ENCODE results near the gene ATP13A2. TPM values are rescaled to one million over a fixed set of nuclear protein-coding genes. Genes with fewer than 3 reads are reported as not detected.

ATP13A2 gene
- total and polyA plus RNA-seq, 2 donors (not counting 1 experiment from before 2014, with no cell fraction given), result 41.6 to 51.8 TPM

DNA sequence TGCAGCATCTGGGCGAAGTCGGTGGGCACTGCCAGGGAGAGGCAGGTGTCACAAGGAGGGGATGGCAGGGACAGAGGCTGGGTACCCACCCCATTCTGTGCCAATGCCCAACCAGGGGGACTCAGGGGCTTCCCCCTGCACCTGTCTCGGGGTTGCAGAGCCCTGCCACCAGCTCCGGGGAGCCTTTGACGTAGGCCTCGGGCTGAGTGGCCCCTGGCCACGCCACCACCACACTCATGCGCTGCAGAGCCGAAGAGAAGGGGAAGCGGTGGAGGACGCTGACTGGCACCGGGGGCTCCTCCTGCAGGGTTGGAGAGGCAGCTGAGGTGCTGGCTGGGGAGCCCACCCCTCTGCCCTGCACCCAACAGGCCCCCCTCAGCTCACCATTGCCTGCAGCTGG is 19.6 kb downstream of the ATP13A2 start:
- intact Hi-C loops (cut with micrococcal nuclease), result no loop called here
- H3K27me3 Mint-ChIP-seq, result no peaks in the 10 kb centered on the region
- no peaks in the 10 kb centered on the region for H3K27me3 ChIP-seq (replicated peaks in 1 of 4; ENCODE audit: control extremely low read depth in 1 of 4, control insufficient read depth in 3 of 4, insufficient read depth in 4 of 4, low read length in 3 of 4)
- no peak overlapping the region for H3K9ac ChIP-seq (ENCODE audit: low read length)
- ATAC-seq (ENCODE audit: low read depth) (no peak), DNase-seq (no peak)
- H3K9me3 ChIP-seq (ENCODE audit: control extremely low read depth in 1 of 3, control insufficient read depth in 2 of 3, insufficient read depth in 1 of 3, low read length in 2 of 3), result no peaks in the 10 kb centered on the region
- H4K20me1 ChIP-seq (ENCODE audit: control insufficient read depth, insufficient read depth, low read length, poor library complexity, severe bottlenecking), result no peaks in the 10 kb centered on the region
- H3K9me3 Mint-ChIP-seq (ENCODE audit: insufficient read depth), result no peaks in the 10 kb centered on the region
- no peak overlapping the region for H3K27ac Mint-ChIP-seq
- CTCF ChIA-PET, result no interaction called here
- TF ChIP-seq EZH2 (IDR thresholded peaks at IDR 0.05; ENCODE audit: borderline replicate concordance, insufficient read depth, low read depth, low read length, poor library complexity, severe bottlenecking), result no peak
- TF ChIP-seq CTCF (IDR thresholded peaks at IDR 0.05), result no peak
- no peaks in the 10 kb centered on the region for H3K4me1 Mint-ChIP-seq
- WGBS (ENCODE audit: insufficient coverage), result 90% methylated on average over 11 of the region's 12 CpGs
- H3K4me2 ChIP-seq (replicated peaks; ENCODE audit: low read depth, low read length, poor library complexity, severe bottlenecking), result no peak overlapping the region
- H3K36me3 ChIP-seq (replicated peaks in 1 of 2; ENCODE audit: control extremely low read depth in 1 of 2, control insufficient read depth in 1 of 2, extremely low read depth in 1 of 2, insufficient read depth in 2 of 2, low read length in 1 of 2), result peaks cover 2 to 35% of the 10 kb centered on the region in 2 experiments
- no peaks in the 10 kb centered on the region for H3K4me1 ChIP-seq (ENCODE audit: control insufficient read depth in 2 of 2, insufficient read depth in 2 of 2, low read length in 2 of 2)
- no peaks in the 10 kb centered on the region for H3K79me2 ChIP-seq (ENCODE audit: control insufficient read depth, insufficient read depth, low read length)
- no peak overlapping the region for H2AFZ ChIP-seq (ENCODE audit: insufficient read depth, low read depth, low read length, poor library complexity, severe bottlenecking)
- no peak overlapping the region for H3K4me3 Mint-ChIP-seq
- POLR2A ChIA-PET, result no interaction called here
- no peak overlapping the region for H3K27ac ChIP-seq (ENCODE audit: low read length in 2 of 2)
- H3K4me3 ChIP-seq (ENCODE audit: control extremely low read depth in 1 of 5, extremely low read depth in 1 of 5, insufficient read depth in 1 of 5, low read depth in 2 of 5, low read length in 4 of 5), result no peak overlapping the region

DNA sequence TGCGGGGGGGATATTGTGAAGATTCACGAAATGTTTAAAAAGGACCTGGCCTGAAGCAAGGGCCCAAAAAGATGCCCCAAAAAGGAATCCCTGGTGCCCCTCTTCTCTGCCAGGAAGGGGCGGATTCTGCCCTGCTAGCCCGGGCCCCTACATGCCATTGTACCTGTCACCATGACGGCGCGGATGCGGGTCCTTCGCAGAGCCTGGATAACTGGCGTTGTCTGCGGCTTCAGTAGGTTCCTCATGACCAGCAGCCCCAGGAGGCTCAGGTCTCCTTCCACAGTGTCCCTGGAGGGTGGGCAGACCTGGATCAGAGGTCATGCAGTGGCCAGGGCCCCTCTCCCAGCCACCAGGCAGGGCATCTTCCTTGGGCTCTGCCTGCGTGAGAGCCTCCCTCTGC is 20.2 kb downstream of the ATP13A2 start:
- Histone ChIP-seq H3K79me2 (ENCODE audit: control insufficient read depth, insufficient read depth, low read length) (no peaks in the 10 kb centered on the region), H3K9me3 (ENCODE audit: control extremely low read depth in 1 of 3, control insufficient read depth in 2 of 3, insufficient read depth in 1 of 3, low read length in 2 of 3) (no peaks in the 10 kb centered on the region), H3K27ac (ENCODE audit: low read length in 2 of 2) (no peak overlapping the region), H3K4me3 (ENCODE audit: control extremely low read depth in 1 of 5, extremely low read depth in 1 of 5, insufficient read depth in 1 of 5, low read depth in 2 of 5, low read length in 4 of 5) (no peak overlapping the region), H3K36me3 (replicated peaks in 1 of 2; ENCODE audit: control extremely low read depth in 1 of 2, control insufficient read depth in 1 of 2, extremely low read depth in 1 of 2, insufficient read depth in 2 of 2, low read length in 1 of 2) (peaks cover 2 to 35% of the 10 kb centered on the region in 2 experiments), H2AFZ (ENCODE audit: insufficient read depth, low read depth, low read length, poor library complexity, severe bottlenecking) (no peak overlapping the region), H4K20me1 (ENCODE audit: control insufficient read depth, insufficient read depth, low read length, poor library complexity, severe bottlenecking) (no peaks in the 10 kb centered on the region), H3K27me3 (replicated peaks in 1 of 4; ENCODE audit: control extremely low read depth in 1 of 4, control insufficient read depth in 3 of 4, insufficient read depth in 4 of 4, low read length in 3 of 4) (no peaks in the 10 kb centered on the region), H3K4me2 (replicated peaks; ENCODE audit: low read depth, low read length, poor library complexity, severe bottlenecking) (no peak overlapping the region), H3K9ac (ENCODE audit: low read length) (no peak overlapping the region), H3K4me1 (ENCODE audit: control insufficient read depth in 2 of 2, insufficient read depth in 2 of 2, low read length in 2 of 2) (no peaks in the 10 kb centered on the region)
- WGBS (ENCODE audit: insufficient coverage), result 99% methylated on average over 10 of the region's 12 CpGs
- Mint-ChIP-seq H3K4me1 (no peaks in the 10 kb centered on the region), H3K27me3 (no peaks in the 10 kb centered on the region), H3K9me3 (ENCODE audit: insufficient read depth) (no peaks in the 10 kb centered on the region), H3K27ac (no peak overlapping the region), H3K4me3 (no peak overlapping the region)
- intact Hi-C loops (cut with micrococcal nuclease), result no loop called here
- ChIA-PET POLR2A (no interaction called here), CTCF (interaction anchor here (1.2 kb wide), 1 partner anchor 284 kb away, joined by 4 read pairs; no protein-coding TSS in a partner anchor)
- no peak for ATAC-seq (ENCODE audit: low read depth)
- TF ChIP-seq EZH2 (IDR thresholded peaks at IDR 0.05; ENCODE audit: borderline replicate concordance, insufficient read depth, low read depth, low read length, poor library complexity, severe bottlenecking), result no peak
- TF ChIP-seq CTCF (IDR thresholded peaks at IDR 0.05), result no peak
- no peak for DNase-seq

All from B cell (primary cell).